Measurements from ENCODE around the gene CD28. TPM values are rescaled to one million over a fixed set of nuclear protein-coding genes. Genes with fewer than 3 reads are reported as not detected.
A peak's percentile ranks its signal among the peaks of the same experiment; 100 is the strongest.

CD28 gene
- total RNA-seq, 1 experiment from 2014 or later: 0.84 TPM

DNA sequence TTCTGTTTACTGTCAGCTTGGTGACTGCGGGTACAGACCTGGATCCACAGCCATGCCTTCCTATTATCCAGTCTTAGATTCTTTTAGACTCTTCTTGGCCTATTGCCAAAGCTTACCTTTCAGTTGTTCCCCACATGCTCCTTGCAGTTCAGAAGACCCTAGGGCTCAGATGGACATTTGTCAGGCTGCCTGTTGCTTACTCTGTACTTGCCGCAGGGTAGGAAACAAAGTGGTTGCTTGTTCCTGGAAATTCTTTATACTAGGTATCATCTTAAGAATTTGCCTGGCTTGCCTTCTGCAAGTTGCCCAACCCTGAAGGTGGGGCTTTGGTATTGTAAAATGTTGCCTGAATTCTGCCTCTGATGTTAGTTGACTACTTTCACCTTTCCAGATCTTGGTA is 24.4 kb downstream of the CD28 start:
- no peaks in the 10 kb centered on the region for H3K27me3 Mint-ChIP-seq (ENCODE audit: insufficient read depth, unreplicated experiment)
- no peaks in the 10 kb centered on the region for H3K9me3 ChIP-seq
- H3K9me3 Mint-ChIP-seq (ENCODE audit: unreplicated experiment): peaks cover 4% of the 10 kb centered on the region
- BruUV-seq (replicated peaks): no TSS peak
- TF ChIP-seq, protein P1, sequence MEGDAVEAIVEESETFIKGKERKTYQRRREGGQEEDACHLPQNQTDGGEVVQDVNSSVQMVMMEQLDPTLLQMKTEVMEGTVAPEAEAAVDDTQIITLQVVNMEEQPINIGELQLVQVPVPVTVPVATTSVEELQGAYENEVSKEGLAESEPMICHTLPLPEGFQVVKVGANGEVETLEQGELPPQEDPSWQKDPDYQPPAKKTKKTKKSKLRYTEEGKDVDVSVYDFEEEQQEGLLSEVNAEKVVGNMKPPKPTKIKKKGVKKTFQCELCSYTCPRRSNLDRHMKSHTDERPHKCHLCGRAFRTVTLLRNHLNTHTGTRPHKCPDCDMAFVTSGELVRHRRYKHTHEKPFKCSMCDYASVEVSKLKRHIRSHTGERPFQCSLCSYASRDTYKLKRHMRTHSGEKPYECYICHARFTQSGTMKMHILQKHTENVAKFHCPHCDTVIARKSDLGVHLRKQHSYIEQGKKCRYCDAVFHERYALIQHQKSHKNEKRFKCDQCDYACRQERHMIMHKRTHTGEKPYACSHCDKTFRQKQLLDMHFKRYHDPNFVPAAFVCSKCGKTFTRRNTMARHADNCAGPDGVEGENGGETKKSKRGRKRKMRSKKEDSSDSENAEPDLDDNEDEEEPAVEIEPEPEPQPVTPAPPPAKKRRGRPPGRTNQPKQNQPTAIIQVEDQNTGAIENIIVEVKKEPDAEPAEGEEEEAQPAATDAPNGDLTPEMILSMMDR (IDR thresholded peaks at IDR 0.05; ENCODE audit: insufficient read depth in 1 of 2, low read depth in 1 of 2, low read length in 1 of 2, severe bottlenecking in 1 of 2, unreplicated experiment in 1 of 2): no peak
- intact Hi-C loops (cut with micrococcal nuclease; ENCODE audit: unreplicated experiment): no loop called here
- H3K4me1 ChIP-seq: peaks cover 15% of the 10 kb centered on the region
- ChIA-PET POLR2A (no interaction called here), CTCF (interaction anchor here (0.9 kb wide), 1 partner anchor 53 kb away, joined by 3 read pairs; no protein-coding TSS in a partner anchor)
- peaks cover 5% of the 10 kb centered on the region for H3K36me3 Mint-ChIP-seq (ENCODE audit: insufficient read depth, unreplicated experiment)
- no peak overlapping the region for H3K4me3 Mint-ChIP-seq (ENCODE audit: unreplicated experiment)
- H3K27me3 ChIP-seq (replicated peaks; ENCODE audit: control insufficient read depth, insufficient read depth, low read length): no peaks in the 10 kb centered on the region
- H3K27ac Mint-ChIP-seq (ENCODE audit: unreplicated experiment): no peak overlapping the region
- peak in 1 of 2 experiments; percentile 11 for DNase-seq
- peaks cover 7% of the 10 kb centered on the region for H3K4me1 Mint-ChIP-seq (ENCODE audit: low read depth, unreplicated experiment)
- no peaks in the 10 kb centered on the region for H3K36me3 ChIP-seq (ENCODE audit: control insufficient read depth, insufficient read depth, low read length)
- no peak overlapping the region for H3K4me3 ChIP-seq (ENCODE audit: low read depth, low read length)

DNA sequence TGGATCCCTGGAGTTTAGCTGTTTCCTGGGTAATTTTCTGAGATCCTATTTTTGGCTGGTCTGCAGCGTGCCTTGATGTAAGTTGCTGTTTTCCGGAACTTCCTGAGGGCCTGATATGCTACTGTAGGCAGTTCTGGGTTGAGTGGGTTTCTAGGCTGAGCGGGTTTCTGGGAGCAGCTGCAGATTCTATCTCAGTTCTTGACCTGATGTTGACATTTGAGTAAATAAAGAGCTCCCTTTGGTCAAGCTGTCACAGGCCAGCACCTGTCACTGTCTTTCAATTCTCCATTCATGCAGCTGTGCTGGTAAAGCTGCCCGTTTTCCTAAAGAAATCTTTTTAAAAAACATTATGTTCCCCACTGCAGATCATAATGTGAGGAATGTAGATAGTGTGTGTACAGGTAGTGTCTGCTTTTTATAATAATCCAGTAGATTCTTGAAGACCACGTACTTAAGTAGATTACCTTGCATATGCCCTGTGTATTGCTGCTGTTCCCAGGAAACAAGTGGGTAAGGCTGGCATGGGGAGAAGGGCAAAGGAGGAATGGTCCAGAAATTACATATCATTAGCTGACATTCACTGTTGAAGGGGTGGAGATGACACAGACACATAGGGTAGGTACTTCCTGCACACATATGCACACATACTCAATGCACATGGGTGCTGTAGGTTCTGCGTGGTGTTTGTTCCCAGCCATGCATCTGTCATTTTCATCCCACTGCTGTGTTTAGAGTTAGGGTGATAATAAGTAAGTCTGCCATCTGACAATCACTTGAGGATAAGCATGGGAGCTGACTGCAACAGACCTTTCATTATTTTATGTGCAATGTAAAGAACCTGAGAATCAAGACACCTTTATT is 25.9 kb downstream of the CD28 start:
- TF ChIP-seq, protein P1 (IDR thresholded peaks at IDR 0.05; ENCODE audit: insufficient read depth in 1 of 2, low read depth in 1 of 2, low read length in 1 of 2, severe bottlenecking in 1 of 2, unreplicated experiment in 1 of 2): no peak
- H3K4me1 ChIP-seq: peaks cover 15% of the 10 kb centered on the region
- peaks cover 10% of the 10 kb centered on the region for H3K9me3 Mint-ChIP-seq (ENCODE audit: unreplicated experiment)
- no TSS peak for BruUV-seq (replicated peaks)
- H3K4me3 ChIP-seq (ENCODE audit: low read depth, low read length): no peak overlapping the region
- H3K36me3 ChIP-seq (ENCODE audit: control insufficient read depth, insufficient read depth, low read length): no peaks in the 10 kb centered on the region
- H3K27me3 Mint-ChIP-seq (ENCODE audit: insufficient read depth, unreplicated experiment): no peaks in the 10 kb centered on the region
- ChIA-PET CTCF (interaction anchor here (1.0 to 1.4 kb wide), 3 partner anchors 11 to 83 kb away, joined by 3 read pairs; no protein-coding TSS in a partner anchor), POLR2A (interaction anchor here (0.5 to 1.4 kb wide), 3 partner anchors 8 to 76 kb away, joined by 3 to 6 read pairs (median 4); no protein-coding TSS in a partner anchor)
- DNase-seq: no peak
- H3K27ac Mint-ChIP-seq (ENCODE audit: unreplicated experiment): no peak overlapping the region
- H3K4me1 Mint-ChIP-seq (ENCODE audit: low read depth, unreplicated experiment): peaks cover 7% of the 10 kb centered on the region
- no peak overlapping the region for H3K4me3 Mint-ChIP-seq (ENCODE audit: unreplicated experiment)
- peaks cover 5% of the 10 kb centered on the region for H3K36me3 Mint-ChIP-seq (ENCODE audit: insufficient read depth, unreplicated experiment)
- no peaks in the 10 kb centered on the region for H3K27me3 ChIP-seq (replicated peaks; ENCODE audit: control insufficient read depth, insufficient read depth, low read length)
- intact Hi-C loops (cut with micrococcal nuclease; ENCODE audit: unreplicated experiment): no loop called here
- no peaks in the 10 kb centered on the region for H3K9me3 ChIP-seq

DNA sequence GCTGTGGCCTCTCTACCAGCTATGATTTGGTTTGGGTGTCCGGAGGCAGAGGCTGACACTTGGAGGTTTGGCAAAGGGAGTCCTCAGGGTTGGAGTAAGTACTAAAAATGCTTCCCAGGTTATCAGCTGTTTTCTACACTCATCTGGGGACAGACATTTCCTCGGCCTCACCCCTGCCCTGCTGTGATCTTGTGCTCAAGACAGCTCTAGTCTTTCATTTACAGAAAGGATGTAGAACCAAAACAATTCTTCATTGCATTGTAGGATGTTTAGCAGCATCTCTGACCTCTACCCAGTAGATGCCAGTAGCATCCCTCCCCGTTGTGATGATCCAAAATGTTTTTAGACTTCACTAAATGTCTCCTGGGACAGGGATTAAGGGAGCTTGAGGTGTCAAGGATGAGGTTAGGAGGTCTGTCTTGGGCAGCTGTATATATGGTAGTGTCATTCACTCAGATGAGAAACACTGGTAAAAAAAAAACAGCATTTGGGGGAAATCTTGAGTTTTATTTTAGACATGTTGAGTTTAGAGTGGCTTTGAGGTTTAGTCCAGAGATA is 26.6 kb downstream of the CD28 start:
- Histone ChIP-seq H3K27me3 (replicated peaks; ENCODE audit: control insufficient read depth, insufficient read depth, low read length) (no peaks in the 10 kb centered on the region), H3K4me3 (ENCODE audit: low read depth, low read length) (no peak overlapping the region), H3K9me3 (no peaks in the 10 kb centered on the region), H3K4me1 (peaks cover 20% of the 10 kb centered on the region), H3K36me3 (ENCODE audit: control insufficient read depth, insufficient read depth, low read length) (no peaks in the 10 kb centered on the region)
- H3K27me3 Mint-ChIP-seq (ENCODE audit: insufficient read depth, unreplicated experiment): no peaks in the 10 kb centered on the region
- ChIA-PET CTCF (interaction anchor here (1.4 kb wide), 1 partner anchor 82 kb away, joined by 3 read pairs; no protein-coding TSS in a partner anchor), POLR2A (no interaction called here)
- peaks cover 5% of the 10 kb centered on the region for H3K36me3 Mint-ChIP-seq (ENCODE audit: insufficient read depth, unreplicated experiment)
- no peak for DNase-seq
- BruUV-seq (replicated peaks): no TSS peak
- intact Hi-C loops (cut with micrococcal nuclease; ENCODE audit: unreplicated experiment): no loop called here
- peaks cover 7% of the 10 kb centered on the region for H3K4me1 Mint-ChIP-seq (ENCODE audit: low read depth, unreplicated experiment)
- TF ChIP-seq, protein P1 (IDR thresholded peaks at IDR 0.05; ENCODE audit: insufficient read depth in 1 of 2, low read depth in 1 of 2, low read length in 1 of 2, severe bottlenecking in 1 of 2, unreplicated experiment in 1 of 2): no peak
- H3K27ac Mint-ChIP-seq (ENCODE audit: unreplicated experiment): no peak overlapping the region
- H3K9me3 Mint-ChIP-seq (ENCODE audit: unreplicated experiment): peaks cover 10% of the 10 kb centered on the region
- no peak overlapping the region for H3K4me3 Mint-ChIP-seq (ENCODE audit: unreplicated experiment)
